ENCODE results near the gene KAZALD1. TPM values are rescaled to one million over a fixed set of nuclear protein-coding genes. Genes with fewer than 3 reads are reported as not detected.

The KAZALD1 gene
- polyA plus RNA-seq, 1 experiment = 10.8 TPM

GRCh38 chr10:101021239-101021638 lies 40.5 kb upstream of the KAZALD1 start:
- CTCF ChIA-PET = no interaction called here
- POLR2A ChIA-PET = no interaction called here
- DNase-seq (ENCODE audit: low read depth, low spot score) = no peak
- Histone ChIP-seq H3K4me3 (ENCODE audit: low read depth, low read length) (no peak overlapping the region), H3K9me3 (ENCODE audit: control insufficient read depth, insufficient read depth, low read length) (no peaks in the 10 kb centered on the region), H3K27me3 (ENCODE audit: control insufficient read depth, insufficient read depth, low read length) (no peaks in the 10 kb centered on the region), H3K27ac (ENCODE audit: low read depth, low read length) (no peak overlapping the region)
- TF ChIP-seq, protein P1, sequence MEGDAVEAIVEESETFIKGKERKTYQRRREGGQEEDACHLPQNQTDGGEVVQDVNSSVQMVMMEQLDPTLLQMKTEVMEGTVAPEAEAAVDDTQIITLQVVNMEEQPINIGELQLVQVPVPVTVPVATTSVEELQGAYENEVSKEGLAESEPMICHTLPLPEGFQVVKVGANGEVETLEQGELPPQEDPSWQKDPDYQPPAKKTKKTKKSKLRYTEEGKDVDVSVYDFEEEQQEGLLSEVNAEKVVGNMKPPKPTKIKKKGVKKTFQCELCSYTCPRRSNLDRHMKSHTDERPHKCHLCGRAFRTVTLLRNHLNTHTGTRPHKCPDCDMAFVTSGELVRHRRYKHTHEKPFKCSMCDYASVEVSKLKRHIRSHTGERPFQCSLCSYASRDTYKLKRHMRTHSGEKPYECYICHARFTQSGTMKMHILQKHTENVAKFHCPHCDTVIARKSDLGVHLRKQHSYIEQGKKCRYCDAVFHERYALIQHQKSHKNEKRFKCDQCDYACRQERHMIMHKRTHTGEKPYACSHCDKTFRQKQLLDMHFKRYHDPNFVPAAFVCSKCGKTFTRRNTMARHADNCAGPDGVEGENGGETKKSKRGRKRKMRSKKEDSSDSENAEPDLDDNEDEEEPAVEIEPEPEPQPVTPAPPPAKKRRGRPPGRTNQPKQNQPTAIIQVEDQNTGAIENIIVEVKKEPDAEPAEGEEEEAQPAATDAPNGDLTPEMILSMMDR (IDR thresholded peaks at IDR 0.05; ENCODE audit: low read depth, low read length) = no peak

GRCh38 chr10:101021692-101022251 lies 40.0 kb upstream of the KAZALD1 start:
- ChIA-PET CTCF (no interaction called here), POLR2A (no interaction called here)
- no peak for DNase-seq (ENCODE audit: low read depth, low spot score)
- Histone ChIP-seq H3K27me3 (ENCODE audit: control insufficient read depth, insufficient read depth, low read length) (no peaks in the 10 kb centered on the region), H3K4me3 (ENCODE audit: low read depth, low read length) (no peak overlapping the region), H3K9me3 (ENCODE audit: control insufficient read depth, insufficient read depth, low read length) (no peaks in the 10 kb centered on the region), H3K27ac (ENCODE audit: low read depth, low read length) (no peak overlapping the region)
- TF ChIP-seq, protein P1 (IDR thresholded peaks at IDR 0.05; ENCODE audit: low read depth, low read length) = no peak

- no peak overlapping the region for H3K4me3 ChIP-seq (ENCODE audit: low read depth, low read length)
- H3K9me3 ChIP-seq (ENCODE audit: control insufficient read depth, insufficient read depth, low read length) = no peaks in the 10 kb centered on the region
- TF ChIP-seq, protein P1 (IDR thresholded peaks at IDR 0.05; ENCODE audit: low read depth, low read length) = no peak
- H3K27me3 ChIP-seq (ENCODE audit: control insufficient read depth, insufficient read depth, low read length) = no peaks in the 10 kb centered on the region
- ChIA-PET CTCF (interaction anchor here (0.5 to 1.4 kb wide), 4 partner anchors 9 to 36 kb away, joined by 3 to 7 read pairs (median 4); no protein-coding TSS in a partner anchor), POLR2A (interaction anchor here (0.6 kb wide), 1 partner anchor 26 kb away, joined by 7 read pairs; no protein-coding TSS in a partner anchor)
- no peak for DNase-seq (ENCODE audit: low read depth, low spot score)
- no peak overlapping the region for H3K27ac ChIP-seq (ENCODE audit: low read depth, low read length)
Observed at GRCh38 chr10:101022967-101023705, 38.7 kb upstream of the KAZALD1 start.

GRCh38 chr10:101027106-101027720 lies 34.6 kb upstream of the KAZALD1 start:
- Histone ChIP-seq H3K9me3 (ENCODE audit: control insufficient read depth, insufficient read depth, low read length) (no peaks in the 10 kb centered on the region; the same call in 1 of the 2 replicates), H3K27ac (ENCODE audit: low read depth, low read length) (no peak overlapping the region), H3K4me3 (ENCODE audit: low read depth, low read length) (no peak overlapping the region), H3K27me3 (ENCODE audit: control insufficient read depth, insufficient read depth, low read length) (no peaks in the 10 kb centered on the region)
- TF ChIP-seq, protein P1 (IDR thresholded peaks at IDR 0.05; ENCODE audit: low read depth, low read length) = no peak
- ChIA-PET POLR2A (no interaction called here), CTCF (interaction anchor here (1.0 to 5.8 kb wide), 6 partner anchors 8 to 115 kb away, joined by 3 to 46 read pairs (median 4); no protein-coding TSS in a partner anchor)
- DNase-seq (ENCODE audit: low read depth, low spot score) = no peak
